GM12875 (cell line): Measurements from ENCODE around the gene ATG4A.

Source experiments
- H3K4me3 ChIP-seq: one replicate; pipeline ENCODE4 v1.5.1; 2011; ENCODE audit warnings: low read depth, low read length, control low read depth
- CTCF ChIP-seq: IDR thresholded peaks from 2 replicates; pipeline ENCODE4 v1.5.1; 2011; ENCODE audit warnings: low read depth, mild to moderate bottlenecking, control low read depth, inconsistent platforms, low read length, moderate library complexity, borderline replicate concordance; ENCODE audit not compliant: insufficient read depth

Gene ATG4A

GRCh38 chrX:108087792-108088191 lies 3.8 kb upstream of the ATG4A start:
- TF ChIP-seq CTCF: no peak
- no peak overlapping the region for H3K4me3 ChIP-seq

GRCh38 chrX:108088511-108088910 lies 3.1 kb upstream of the ATG4A start:
- TF ChIP-seq CTCF: no peak
- no peak overlapping the region for H3K4me3 ChIP-seq

GRCh38 chrX:108090491-108091263 lies 901 bp upstream of the ATG4A start:
- TF ChIP-seq CTCF: no peak
- peak overlapping the region; percentile 67 for H3K4me3 ChIP-seq

GRCh38 chrX:108091878-108092291 lies 307 bp downstream of the ATG4A start:
- H3K4me3 ChIP-seq: peak overlapping the region; percentile 73
- no peak for TF ChIP-seq CTCF

GRCh38 chrX:108097380-108097779 lies 5.8 kb downstream of the ATG4A start:
- TF ChIP-seq CTCF: no peak
- H3K4me3 ChIP-seq: no peak overlapping the region

GRCh38 chrX:108105473-108105872 lies 13.9 kb downstream of the ATG4A start:
- no peak for TF ChIP-seq CTCF
- no peak overlapping the region for H3K4me3 ChIP-seq

- no peak for TF ChIP-seq CTCF
These were observed 23.0 kb downstream of the ATG4A start for GRCh38 chrX:108114541-108114940.

More at GRCh38 chrX:108114541-108114940, 23.0 kb downstream of the ATG4A start:
- no peak overlapping the region for H3K4me3 ChIP-seq
